Measurements from ENCODE around the gene KLHL29.

DNA sequence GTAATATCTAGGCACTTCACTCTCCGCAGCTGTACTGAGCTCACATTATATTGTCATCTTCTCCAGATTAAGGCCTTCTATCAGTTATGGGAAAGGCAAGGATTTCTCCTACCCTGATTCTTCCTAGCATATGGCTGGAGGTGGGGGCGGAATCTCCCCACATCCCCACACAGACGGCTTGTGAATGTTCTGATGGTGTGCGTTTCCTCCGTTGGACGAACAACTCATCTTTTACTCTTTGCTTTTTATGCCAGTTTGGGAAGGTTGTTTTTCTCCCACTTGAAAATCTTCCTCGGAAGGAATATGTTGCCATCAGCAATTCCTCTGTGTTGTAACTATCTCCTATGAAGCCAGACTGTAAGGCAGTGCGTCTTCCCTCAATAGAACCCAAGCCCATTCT is 24.3 kb downstream of the KLHL29 start:
- TF ChIP-seq, protein P1, sequence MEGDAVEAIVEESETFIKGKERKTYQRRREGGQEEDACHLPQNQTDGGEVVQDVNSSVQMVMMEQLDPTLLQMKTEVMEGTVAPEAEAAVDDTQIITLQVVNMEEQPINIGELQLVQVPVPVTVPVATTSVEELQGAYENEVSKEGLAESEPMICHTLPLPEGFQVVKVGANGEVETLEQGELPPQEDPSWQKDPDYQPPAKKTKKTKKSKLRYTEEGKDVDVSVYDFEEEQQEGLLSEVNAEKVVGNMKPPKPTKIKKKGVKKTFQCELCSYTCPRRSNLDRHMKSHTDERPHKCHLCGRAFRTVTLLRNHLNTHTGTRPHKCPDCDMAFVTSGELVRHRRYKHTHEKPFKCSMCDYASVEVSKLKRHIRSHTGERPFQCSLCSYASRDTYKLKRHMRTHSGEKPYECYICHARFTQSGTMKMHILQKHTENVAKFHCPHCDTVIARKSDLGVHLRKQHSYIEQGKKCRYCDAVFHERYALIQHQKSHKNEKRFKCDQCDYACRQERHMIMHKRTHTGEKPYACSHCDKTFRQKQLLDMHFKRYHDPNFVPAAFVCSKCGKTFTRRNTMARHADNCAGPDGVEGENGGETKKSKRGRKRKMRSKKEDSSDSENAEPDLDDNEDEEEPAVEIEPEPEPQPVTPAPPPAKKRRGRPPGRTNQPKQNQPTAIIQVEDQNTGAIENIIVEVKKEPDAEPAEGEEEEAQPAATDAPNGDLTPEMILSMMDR (IDR thresholded peaks at IDR 0.05): no peak
- no peak for TF ChIP-seq POLR2A (IDR thresholded peaks at IDR 0.05)
